GM23338 (cell line): ENCODE measurements around the gene LENG9.
"Not testable (repeated sequence)": the region's sequence is repeated elsewhere in the genome, so short reads cannot be mapped to it uniquely, and the experiment has no call there.

Source experiments
- CTCF ChIP-seq, 2 experiments: fragments of 200-600 bp in 1 of 2; sonication (generic) in 1 of 2; conservative IDR thresholded peaks; 2 replicates each; pipeline versions ENCODE4 v1.5.1 to v1.6.1; 2016 to 2017; ENCODE audit warnings: antibody characterized with exemption in 2 of 2, low read depth in 2 of 2, mild to moderate bottlenecking in 2 of 2, moderate library complexity in 1 of 2
- POLR2AphosphoS5 ChIP-seq: IDR thresholded peaks from 2 replicates; pipeline ENCODE4 v1.6.1; 2016; ENCODE audit warnings: antibody characterized with exemption, low read depth

GRCh38 chr19:54505542-54505941, 42.0 kb upstream of the LENG9 start:
- not testable (repeated sequence) for TF ChIP-seq CTCF (conservative IDR thresholded peaks at IDR 0.05; ENCODE audit: low read depth in 2 of 2); POLR2AphosphoS5
